Ishikawa (cell line): Measurements from ENCODE around the gene CBX6.

Source experiments
- CEBPB ChIP-seq: IDR thresholded peaks from 2 replicates; pipeline ENCODE4 v1.6.1; 2012
- CREB1 ChIP-seq: IDR thresholded peaks from 2 replicates; pipeline ENCODE4 v1.6.1; 2012; ENCODE audit warnings: low read depth
- EGR1 ChIP-seq: IDR thresholded peaks from 2 replicates; pipeline ENCODE4 v1.6.1; 2012
- EP300 ChIP-seq: IDR thresholded peaks from 2 replicates; pipeline ENCODE4 v1.6.1; 2012; ENCODE audit warnings: borderline replicate concordance
- FOXM1 ChIP-seq: IDR thresholded peaks from 2 replicates; pipeline ENCODE4 v1.6.1; 2012; ENCODE audit warnings: low read depth, borderline replicate concordance
- NFIC ChIP-seq: IDR thresholded peaks from 2 replicates; pipeline ENCODE4 v1.6.1; 2012
- RAD21 ChIP-seq: IDR thresholded peaks from 2 replicates; pipeline ENCODE4 v1.6.1; 2012; ENCODE audit warnings: low read depth
- TAF1 ChIP-seq: IDR thresholded peaks from 2 replicates; pipeline ENCODE4 v1.6.1; 2012; ENCODE audit warnings: low read depth, mild to moderate bottlenecking
- TCF12 ChIP-seq: IDR thresholded peaks from 2 replicates; pipeline ENCODE4 v1.6.1; 2012; ENCODE audit warnings: low read depth
- TEAD4 ChIP-seq: IDR thresholded peaks from 2 replicates; pipeline ENCODE4 v1.6.1; 2012
- YY1 ChIP-seq: IDR thresholded peaks from 2 replicates; pipeline ENCODE4 v1.6.1; 2012; ENCODE audit warnings: low read depth
- ZBTB7A ChIP-seq: IDR thresholded peaks from 2 replicates; pipeline ENCODE4 v1.6.1; 2012; ENCODE audit warnings: low read depth
- TF ChIP-seq, protein P1 (sequence below): IDR thresholded peaks from 2 replicates; pipeline ENCODE4 v1.6.1; 2012; ENCODE audit warnings: low read depth, mild to moderate bottlenecking
- TF ChIP-seq, protein P2 (sequence below): IDR thresholded peaks from 2 replicates; pipeline ENCODE4 v1.6.1; 2012
- TF ChIP-seq, protein P3 (sequence below): IDR thresholded peaks from 2 replicates; pipeline ENCODE4 v1.6.1; 2012

CBX6 gene

DNA sequence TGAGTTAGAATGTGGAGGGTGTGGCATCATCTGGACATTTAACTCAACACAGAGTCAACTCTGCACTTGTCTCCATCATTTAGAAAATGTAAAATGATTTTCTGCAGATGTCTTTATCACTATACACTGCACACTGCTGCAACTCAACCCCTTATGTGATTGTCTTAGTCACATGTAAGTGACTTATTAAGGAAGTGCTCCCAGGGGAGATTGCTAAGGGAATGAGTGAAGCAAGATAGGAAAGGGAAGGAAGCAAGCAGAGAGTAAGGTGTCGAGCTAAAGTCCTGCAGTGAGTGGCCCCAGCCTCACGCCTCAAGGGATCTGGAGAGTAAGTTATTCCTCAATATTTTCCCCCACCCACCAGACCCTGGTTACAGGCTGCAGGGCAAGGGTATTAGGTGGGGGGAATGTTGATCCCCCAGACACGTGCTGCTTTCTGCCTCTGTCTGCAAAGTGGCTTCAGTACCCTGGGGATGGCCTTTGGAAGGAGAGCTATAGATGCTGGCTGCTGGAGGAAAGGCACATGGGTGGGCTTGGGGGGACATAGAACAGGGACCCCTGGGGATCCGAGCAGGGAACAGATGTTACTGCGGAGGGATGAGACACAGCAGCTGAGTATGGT lies 7.2 kb upstream of the CBX6 start:
- TF ChIP-seq FOXM1 (no peak), EGR1 (no peak), YY1 (no peak), ZBTB7A (no peak), TEAD4 (no peak), TAF1 (no peak), CEBPB (no peak), EP300 (no peak), NFIC (no peak), CREB1 (no peak), RAD21 (no peak), TCF12 (no peak)
- TF ChIP-seq, protein P1, sequence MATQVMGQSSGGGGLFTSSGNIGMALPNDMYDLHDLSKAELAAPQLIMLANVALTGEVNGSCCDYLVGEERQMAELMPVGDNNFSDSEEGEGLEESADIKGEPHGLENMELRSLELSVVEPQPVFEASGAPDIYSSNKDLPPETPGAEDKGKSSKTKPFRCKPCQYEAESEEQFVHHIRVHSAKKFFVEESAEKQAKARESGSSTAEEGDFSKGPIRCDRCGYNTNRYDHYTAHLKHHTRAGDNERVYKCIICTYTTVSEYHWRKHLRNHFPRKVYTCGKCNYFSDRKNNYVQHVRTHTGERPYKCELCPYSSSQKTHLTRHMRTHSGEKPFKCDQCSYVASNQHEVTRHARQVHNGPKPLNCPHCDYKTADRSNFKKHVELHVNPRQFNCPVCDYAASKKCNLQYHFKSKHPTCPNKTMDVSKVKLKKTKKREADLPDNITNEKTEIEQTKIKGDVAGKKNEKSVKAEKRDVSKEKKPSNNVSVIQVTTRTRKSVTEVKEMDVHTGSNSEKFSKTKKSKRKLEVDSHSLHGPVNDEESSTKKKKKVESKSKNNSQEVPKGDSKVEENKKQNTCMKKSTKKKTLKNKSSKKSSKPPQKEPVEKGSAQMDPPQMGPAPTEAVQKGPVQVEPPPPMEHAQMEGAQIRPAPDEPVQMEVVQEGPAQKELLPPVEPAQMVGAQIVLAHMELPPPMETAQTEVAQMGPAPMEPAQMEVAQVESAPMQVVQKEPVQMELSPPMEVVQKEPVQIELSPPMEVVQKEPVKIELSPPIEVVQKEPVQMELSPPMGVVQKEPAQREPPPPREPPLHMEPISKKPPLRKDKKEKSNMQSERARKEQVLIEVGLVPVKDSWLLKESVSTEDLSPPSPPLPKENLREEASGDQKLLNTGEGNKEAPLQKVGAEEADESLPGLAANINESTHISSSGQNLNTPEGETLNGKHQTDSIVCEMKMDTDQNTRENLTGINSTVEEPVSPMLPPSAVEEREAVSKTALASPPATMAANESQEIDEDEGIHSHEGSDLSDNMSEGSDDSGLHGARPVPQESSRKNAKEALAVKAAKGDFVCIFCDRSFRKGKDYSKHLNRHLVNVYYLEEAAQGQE: no peak
- TF ChIP-seq, protein P2, sequence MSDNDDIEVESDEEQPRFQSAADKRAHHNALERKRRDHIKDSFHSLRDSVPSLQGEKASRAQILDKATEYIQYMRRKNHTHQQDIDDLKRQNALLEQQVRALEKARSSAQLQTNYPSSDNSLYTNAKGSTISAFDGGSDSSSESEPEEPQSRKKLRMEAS: no peak
- TF ChIP-seq, protein P3, sequence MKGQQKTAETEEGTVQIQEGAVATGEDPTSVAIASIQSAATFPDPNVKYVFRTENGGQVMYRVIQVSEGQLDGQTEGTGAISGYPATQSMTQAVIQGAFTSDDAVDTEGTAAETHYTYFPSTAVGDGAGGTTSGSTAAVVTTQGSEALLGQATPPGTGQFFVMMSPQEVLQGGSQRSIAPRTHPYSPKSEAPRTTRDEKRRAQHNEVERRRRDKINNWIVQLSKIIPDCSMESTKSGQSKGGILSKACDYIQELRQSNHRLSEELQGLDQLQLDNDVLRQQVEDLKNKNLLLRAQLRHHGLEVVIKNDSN: no peak

DNA sequence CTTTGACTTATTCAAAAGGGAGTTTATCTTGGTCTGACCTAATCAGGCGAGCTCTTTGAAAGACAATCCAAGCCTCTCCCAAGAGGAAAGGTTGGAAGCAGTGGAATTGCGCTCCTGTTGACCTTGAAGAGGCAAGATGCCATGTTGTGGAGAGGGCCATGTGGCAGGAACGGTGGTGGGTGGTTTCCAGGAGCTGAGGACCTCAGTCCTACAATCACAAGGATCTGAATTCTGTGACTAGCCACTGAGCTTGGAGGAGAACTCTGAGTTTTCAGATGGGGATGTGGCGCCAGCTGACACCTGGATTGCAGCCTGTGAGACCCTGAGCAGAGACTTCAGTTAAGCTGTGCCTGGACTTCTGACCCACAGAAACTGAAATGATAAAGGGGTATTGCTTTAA lies 6.0 kb upstream of the CBX6 start:
- no peak for TF ChIP-seq YY1
- no peak for TF ChIP-seq CEBPB
- no peak for TF ChIP-seq EP300
- TF ChIP-seq CREB1: no peak
- TF ChIP-seq, protein P1: no peak
- TF ChIP-seq EGR1: no peak
- TF ChIP-seq TCF12: no peak
- TF ChIP-seq NFIC: no peak
- TF ChIP-seq FOXM1: no peak
- TF ChIP-seq ZBTB7A: no peak
- no peak for TF ChIP-seq TEAD4
- no peak for TF ChIP-seq TAF1
- TF ChIP-seq, protein P3: no peak
- TF ChIP-seq, protein P2: no peak
- no peak for TF ChIP-seq RAD21

DNA sequence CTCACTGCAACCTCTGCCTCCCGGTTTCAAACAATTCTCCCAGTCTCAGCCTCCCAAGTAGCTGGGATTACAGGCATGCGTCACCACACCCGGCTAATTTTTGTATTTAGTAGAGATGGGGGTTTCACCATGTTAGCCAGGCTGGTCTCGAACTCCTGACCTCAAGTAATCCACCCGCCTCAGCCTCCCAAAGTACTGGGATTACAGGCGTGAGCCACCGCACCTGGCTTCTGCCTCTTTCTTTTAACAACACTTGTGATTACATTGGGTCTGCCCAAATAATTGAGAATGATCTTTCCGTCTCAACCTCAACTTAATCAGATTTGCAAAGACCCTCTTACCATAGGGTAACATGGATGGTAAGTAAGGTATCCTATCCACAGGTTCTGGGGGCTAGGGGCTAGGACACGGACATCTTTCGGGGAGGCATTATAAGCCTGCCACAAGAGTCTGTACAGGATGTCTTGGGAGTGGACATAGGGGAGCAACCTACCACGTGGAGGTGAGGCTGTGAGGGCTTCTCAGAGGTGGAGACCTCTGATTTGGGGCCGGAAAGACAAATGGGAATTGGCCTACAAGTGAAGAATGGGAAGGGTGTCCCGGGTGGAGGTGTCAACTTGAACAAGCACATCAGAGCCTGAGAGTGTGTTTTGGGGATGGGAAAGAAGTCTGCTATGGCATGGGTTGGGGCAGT lies 2.7 kb upstream of the CBX6 start:
- TF ChIP-seq, protein P2: no peak
- TF ChIP-seq YY1: no peak
- no peak for TF ChIP-seq FOXM1
- TF ChIP-seq TEAD4: no peak
- TF ChIP-seq EP300: no peak
- no peak for TF ChIP-seq CREB1
- no peak for TF ChIP-seq RAD21
- TF ChIP-seq, protein P1: no peak
- TF ChIP-seq EGR1: no peak
- TF ChIP-seq ZBTB7A: no peak
- TF ChIP-seq, protein P3: no peak
- TF ChIP-seq NFIC: no peak
- TF ChIP-seq CEBPB: no peak
- TF ChIP-seq TCF12: no peak
- TF ChIP-seq TAF1: no peak
